Stimulated activated CD8-positive, alpha-beta memory T cell treated with anti-CD3 and anti-CD28 coated beads, Interleukin-15, amount 100 ng/mL, for 48 hours (primary cell): ENCODE results near the gene SLC9A9.

ENCODE experiments used
- DNase-seq, 2 donors: peaks; one replicate each; pipeline ENCODE4 v3.0.0-alpha.2; 2020; ENCODE audit warnings: low read depth in 2 of 2

Gene SLC9A9

DNA sequence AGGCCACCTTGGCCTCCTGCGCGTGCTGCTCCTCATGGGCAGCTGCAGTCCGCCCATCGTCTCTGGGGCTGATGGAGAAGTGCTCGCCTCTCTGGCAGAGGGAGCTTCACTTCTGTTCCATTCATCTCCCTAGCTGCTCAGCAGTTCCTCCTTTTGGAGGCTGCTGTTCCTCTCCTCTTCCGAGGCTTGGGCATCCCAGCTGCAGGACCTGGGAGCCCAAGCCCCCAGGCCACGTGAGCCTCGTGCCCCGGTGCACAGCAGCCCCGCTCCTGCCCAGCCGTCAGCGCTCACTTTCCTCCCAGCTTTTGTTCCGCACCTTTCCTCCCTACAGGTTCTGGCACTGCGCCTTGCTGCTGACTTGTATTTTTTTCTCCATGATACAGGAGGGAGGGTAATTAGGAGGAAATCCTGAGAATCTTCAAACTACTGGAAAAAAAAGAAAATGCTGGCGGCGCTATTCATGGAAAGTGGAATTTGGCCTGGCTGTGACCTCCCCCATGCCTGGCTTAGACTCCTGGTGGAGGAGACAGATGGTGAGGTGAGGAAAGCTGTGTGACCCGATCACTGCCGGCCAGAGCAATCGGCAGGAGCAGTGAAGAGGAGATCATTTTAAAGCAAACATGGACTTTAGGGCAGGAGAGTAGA, 518.6 kb downstream of the SLC9A9 start:
- DNase-seq: no peak

DNA sequence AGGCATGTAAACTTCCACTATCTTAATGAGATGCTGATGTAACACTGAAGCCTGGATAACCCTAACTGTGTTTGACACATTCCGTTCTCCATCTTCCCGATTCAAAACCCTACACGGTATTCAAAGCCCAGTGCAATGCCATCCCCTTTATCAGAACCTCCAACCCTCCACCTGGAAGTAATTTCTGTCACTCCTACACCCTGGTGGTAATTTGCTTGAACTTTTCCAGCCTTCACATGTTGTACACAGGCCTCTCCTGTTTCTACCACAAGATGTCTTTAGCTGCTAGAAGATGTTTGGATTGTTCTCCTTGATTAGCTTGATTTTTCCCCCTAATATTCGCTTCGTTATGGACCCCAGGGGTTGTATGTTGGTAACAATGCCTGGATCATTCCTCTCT, 519.8 kb downstream of the SLC9A9 start:
- no peak for DNase-seq

DNA sequence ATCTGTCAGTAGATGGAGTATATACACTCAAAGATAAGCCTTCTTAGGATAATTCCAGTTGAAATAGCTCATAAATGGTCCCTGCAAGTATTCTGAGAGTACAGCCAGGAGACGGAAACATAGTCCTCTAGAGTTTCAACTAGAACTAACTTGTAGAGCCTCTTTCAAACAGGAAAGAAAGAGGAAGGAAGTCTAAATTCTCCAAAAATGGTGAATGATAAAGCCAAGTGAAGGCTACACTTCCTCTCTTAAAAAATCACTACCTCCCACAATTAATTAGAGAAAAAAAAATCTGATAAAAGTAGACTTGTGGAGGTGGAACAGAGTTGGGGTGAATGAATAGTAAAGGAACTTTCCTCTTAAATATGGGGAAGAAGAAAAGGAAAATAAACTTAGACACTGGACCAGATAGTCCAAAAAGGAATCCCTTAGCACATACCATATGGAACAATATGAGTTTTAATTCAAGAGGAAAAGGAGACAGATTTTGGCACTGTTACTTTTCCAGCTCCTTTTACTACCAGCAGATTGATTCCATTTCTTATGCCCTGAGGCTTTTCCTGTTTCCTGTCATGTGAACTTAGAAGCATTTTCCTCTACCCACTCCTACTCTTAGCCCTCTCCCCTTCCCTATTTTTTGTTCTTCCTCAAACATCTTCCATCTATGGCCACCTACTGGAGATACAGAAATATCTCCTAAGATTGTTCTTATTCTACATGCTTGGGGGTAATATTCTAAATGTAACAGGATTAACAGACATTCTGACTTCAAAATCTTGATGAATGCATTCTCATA, 521.1 kb downstream of the SLC9A9 start:
- no peak for DNase-seq

DNA sequence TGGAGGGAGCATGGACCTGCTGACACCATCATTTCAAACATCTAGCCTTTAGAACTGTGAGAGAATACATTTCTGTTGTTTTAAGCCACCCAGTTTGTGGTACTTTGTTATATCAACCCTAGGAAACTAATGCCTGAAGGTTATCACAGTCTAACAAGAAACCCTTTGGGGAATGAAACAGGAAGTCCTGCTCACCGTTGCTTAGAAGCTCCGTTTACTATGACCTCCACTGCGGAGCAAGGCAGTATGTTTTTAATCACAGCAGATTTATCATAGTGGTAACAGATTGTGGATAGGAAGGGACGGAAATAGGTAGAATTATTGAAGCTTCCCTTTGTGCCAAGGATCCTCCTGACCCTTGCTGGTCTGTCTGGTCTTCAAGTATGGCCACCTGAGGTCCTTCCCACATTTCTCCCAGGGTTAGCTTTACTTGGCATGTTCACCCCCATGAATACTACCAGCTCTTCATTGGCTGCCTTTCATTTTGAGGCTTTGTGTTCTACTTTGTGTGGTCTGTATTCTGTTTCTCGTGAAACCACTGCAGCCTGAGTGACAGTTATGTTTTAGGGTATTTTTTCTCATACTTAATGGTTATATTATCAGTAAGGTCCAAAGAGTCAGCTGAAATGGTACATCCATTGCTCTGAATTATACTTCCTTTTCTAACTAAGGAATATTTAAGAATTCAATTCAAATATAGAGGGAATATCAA, 527.1 kb downstream of the SLC9A9 start:
- no peak for DNase-seq

DNA sequence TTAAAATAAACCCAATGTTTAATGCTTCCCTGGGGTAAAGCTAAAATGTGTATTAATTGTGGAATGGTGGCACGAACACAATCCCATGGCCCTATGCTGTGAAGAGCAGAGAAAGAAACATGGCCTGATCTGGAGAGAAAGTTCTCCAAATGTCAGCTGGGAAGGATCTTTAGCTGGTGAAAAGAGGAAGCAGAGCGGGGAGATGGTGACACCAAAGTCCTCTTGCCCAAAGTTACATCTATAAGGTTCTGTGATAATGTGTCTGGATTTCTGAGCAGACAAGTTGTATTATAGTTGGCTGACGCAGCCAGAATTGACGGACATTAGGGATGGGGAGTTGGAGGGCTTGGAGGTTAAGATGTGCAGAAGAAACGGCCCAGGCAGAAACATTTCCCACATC, 532.5 kb downstream of the SLC9A9 start:
- no peak for DNase-seq

DNA sequence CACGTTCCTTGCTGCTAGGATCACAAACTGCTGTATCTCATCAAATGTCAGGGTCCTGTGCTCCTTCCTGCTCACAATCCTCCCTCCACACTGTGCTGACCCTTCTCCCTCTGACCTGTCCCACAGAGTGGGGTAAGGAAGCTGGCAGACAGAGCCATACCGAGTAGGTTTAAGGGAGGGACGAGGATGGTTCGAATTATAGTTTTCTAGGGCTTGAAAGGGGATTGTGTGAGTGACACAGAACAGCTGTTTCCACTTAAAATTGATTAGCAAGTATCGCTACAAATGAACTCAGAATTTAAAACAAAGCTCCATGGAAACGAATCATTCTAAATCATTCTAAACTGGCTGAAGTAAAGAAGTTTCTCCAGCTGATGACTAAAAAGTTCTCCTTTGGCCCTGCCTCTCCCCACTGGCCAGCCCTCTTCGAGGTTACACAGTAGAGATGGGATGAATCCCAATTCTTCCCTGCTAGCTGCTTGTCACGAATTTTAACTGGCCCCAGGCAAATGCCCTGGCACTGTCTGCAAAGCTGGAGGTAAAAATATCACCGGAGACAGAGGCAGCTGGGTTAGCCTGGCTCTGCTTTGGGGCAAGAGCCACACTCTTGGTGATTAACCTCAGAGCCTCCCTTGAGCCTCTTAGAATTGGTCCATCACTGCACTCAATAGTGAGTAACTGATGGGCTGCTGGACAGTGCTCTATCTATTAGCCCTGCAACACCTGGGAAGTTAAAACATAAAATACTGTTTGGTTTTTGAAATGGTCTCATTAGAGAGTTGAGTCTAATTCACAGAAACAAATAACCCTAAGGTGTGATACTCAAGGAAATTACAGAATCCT, 533.8 kb downstream of the SLC9A9 start:
- no peak for DNase-seq

DNA sequence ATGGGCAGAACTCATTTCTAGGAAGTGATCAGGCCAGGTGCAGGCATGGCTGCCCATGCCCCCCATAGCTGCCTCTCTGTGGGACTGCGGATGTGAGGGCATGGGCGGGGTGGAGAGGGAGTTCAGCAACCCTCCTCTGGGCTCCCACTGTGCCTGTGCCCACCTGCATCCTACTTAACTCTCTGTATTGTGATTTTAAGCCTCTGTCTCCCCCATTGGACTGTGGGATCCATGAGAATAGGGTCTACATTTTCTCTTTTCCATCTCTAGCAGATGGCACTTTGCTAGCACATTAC, 534.4 kb downstream of the SLC9A9 start:
- DNase-seq: no peak

DNA sequence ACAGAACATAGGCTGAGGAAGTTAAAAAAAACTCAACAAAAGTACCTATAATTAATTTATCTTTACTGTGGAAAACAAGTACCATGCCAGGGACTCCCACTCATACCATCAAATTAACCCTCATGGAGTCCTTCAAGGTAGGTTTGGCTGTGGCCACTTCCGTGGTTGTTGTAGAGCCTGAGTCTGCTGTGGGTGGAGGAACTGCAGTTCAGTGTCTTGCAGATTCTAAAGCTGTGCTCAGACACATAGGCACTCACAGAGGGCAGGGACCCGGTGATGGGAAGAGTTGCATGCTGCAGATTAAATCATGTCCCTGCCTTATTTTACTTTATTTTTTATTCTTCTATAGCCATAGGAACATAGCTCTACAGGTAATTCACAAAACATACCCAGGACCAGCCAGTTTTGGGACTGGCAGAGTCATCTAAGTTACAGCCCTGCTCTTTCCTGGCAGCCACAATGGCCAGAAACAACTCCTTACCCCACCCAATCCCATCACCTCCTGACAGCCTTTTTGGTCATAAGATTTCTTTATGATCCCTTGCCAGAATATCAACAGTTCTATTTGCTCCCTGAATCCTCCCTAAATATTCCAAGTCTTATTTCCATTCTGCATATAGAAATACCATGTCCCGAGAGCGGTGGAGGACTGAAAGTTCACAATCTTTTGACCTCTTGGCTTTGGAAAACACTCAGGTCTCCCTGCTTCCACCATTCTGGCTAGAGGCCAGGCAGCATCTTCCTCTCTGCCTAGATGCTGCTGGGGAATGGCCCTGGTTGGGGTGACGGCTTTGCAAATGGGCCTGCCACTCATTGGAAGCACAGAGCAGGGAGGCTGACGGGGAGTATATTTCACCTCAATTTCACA, 535.0 kb downstream of the SLC9A9 start:
- no peak for DNase-seq

DNA sequence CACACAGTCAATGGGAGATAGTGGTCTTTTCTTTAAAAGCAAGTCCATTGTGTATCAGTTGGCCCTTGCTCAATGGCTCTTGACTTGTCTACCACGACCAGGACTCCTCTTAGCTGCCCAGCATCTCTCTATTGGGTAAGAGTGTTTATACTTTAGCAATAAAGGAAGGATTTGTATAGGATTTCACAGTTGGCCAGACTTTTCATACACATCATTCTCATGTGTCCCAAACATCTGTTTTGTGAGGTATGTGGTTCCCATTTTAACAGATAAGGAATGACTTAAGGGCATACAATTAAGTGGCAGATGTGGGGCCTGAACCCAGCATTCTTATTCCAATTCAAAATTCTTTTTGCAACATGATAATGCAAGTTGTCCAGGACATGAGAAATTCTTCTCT, 537.2 kb downstream of the SLC9A9 start:
- DNase-seq: no peak

DNA sequence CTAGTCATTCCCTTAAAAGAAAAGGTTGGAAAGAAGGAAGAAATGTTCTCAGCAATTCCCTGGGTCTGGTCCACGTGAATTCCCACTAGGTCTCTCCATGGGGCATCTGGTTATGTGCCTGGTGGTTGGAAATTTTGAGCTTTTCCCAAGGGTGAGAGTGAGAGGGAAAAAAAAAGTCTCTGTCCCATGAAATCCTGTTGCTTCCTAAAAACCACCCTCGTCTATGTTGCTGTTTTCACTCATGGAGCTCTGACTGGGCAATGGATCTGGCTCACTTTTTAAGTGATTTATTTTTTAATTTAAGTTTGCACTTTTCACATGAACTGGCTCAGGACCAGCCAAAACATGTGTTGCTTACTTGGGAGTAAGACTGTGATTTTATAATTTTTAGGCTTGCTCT, 538.6 kb downstream of the SLC9A9 start:
- no peak for DNase-seq

DNA sequence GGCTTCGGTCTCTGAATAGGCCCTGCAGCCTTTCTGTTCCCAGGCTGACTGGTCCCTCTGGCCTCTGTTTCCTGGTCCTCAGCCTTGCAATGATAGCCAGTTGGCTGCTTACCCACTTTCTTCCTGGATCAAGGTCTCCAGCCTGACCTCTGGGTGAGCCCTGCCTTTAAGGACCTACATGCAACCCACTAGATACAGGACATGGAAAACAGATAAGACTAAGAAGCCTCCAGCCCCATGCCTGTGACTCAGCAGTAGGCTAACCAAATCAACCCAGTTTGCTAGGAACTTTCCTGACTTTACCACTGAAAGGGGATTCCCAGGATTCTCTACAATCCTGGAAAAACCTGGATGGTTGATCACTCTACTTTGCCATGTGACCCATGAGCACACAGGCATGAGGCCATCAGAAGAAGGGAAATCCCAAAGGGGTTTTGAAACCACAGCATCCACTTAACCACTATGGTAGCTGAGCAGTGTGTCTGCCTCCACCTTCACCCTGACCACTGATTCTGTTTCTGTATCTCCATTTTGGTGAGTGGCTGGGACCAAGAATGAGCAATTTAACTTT, 540.6 kb downstream of the SLC9A9 start:
- DNase-seq: no peak

DNA sequence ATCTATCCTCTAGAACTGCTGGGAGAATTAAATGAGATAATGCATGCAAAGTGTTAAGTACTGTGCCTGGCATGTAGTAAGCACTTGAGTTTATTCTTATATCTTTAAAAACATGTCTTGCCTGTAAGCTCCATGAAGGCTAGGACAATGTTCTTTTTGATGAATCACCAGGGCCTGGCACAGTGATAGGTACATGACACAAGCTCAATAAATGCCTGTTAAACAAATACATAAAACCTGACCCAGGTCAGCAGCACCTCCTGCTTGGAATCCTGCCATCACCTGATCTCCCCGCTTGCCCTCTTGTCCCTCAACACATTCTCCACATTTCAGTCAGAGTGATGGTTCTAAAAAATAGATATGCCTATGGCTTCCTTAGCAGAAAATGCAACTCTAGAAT, 541.9 kb downstream of the SLC9A9 start:
- DNase-seq: no peak

DNA sequence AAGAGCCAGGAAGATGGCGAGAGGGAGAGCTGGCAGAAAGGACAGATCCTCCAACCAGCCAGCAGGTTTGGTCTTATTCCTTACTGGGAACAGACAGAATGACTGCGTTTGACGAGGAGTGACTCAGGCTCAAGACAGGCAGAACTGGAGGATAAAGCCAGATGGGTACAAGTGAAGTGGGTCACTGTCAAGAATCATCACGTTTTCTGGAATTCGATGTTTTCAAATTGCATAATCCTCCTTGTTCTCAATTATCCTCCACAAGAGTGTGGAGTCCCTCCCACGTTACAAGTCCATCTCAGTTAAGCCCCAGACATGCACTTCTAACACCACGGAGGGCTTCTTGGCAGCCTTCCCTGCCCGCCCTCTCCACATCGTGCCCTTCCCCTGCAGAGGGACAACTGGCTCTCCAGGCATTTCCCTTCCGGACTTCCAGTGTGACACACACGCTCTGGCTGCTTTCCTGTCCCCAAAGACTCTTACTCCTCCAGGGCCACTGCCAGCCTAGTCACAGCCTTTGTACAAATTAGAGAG, 545.6 kb downstream of the SLC9A9 start:
- no peak for DNase-seq

DNA sequence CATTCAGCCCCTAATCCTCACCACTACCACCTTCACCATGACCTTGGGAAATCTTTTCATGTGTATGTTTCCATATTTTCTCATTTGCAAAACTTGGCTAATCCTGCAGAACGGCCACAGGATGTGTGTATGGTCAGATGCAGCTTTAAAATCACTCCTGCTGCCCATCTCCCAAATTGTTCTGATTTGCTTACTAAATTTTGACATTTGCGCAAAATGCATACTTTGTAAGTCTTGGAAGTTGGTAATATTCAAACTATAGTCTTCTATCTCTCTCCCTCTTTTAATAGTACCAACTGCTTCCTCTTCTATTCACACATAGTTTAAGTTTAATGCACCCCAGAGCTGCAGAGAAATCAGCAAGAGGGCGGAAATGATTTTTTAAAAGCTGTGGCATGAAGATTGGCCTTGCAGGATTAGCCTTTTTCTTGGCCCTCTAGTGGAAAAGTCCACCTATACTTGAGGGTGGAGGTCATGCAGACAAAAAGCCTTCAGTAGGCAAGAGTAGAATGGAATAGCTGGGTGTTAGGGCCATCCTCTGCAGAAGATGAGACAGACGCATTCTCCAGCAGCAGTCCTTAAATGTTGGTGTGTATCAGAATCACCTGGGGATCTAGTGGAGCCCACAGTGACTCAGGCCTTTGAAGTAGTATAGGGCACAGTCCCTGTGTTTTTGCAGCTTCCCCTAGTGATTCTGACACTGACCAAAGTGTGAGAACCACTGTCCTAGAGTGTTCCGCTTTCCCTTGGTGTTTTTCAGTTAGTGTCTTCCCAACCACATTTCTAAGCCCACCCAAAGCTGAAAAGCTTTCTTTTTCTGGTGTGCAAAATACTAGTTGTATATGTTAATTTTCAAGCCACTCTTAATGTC, 547.0 kb downstream of the SLC9A9 start:
- DNase-seq: no peak

DNA sequence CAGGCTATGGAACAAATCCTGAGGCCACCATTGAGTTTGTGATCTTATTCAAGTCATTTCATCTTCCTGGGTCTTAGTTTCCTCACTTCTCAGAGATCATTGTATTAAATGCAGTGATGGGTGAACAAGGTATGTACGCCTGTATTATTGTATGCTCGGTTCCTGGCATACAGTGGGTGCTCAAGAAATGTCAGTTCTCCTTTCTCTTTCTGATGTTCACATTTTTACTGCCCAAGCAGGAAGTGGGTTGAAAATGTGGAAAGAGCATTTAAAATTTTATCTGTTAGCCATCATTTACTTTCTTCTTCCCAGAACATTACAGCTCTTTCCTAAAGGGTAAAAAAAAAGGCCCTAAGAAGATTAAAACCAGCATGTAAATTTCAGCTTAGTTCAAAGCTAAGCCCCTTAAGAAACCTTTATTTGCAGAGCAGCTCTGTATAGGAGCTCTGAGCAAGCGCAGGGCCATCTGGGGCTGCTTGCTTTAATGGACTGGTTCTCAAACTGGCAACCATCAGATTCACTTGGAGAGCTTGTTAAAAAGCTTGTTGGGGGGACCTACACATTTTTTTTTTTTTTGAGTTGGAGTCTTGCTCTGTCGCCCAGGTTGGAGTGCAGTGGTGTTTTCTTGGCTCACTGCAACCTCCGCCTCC, 549.3 kb downstream of the SLC9A9 start:
- no peak for DNase-seq

DNA sequence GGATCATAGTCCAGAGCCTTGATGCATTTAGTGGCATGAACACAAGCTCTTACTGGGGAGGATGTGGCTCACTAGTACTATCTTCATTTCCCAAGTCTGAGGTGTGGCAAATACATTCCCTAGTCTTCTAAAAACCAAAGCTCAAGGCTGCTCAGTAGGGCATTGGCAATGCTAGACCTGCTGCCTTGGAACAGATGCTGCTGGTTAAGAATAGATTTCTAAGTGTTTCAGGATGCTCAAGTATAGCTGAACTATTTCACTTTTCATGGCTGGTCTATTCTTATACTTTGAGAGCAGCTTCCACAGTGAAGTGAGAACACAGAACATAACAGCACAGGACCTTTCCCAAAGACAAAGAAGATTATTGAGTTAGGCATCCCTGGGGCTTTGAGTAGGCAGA, 549.9 kb downstream of the SLC9A9 start:
- DNase-seq: no peak

DNA sequence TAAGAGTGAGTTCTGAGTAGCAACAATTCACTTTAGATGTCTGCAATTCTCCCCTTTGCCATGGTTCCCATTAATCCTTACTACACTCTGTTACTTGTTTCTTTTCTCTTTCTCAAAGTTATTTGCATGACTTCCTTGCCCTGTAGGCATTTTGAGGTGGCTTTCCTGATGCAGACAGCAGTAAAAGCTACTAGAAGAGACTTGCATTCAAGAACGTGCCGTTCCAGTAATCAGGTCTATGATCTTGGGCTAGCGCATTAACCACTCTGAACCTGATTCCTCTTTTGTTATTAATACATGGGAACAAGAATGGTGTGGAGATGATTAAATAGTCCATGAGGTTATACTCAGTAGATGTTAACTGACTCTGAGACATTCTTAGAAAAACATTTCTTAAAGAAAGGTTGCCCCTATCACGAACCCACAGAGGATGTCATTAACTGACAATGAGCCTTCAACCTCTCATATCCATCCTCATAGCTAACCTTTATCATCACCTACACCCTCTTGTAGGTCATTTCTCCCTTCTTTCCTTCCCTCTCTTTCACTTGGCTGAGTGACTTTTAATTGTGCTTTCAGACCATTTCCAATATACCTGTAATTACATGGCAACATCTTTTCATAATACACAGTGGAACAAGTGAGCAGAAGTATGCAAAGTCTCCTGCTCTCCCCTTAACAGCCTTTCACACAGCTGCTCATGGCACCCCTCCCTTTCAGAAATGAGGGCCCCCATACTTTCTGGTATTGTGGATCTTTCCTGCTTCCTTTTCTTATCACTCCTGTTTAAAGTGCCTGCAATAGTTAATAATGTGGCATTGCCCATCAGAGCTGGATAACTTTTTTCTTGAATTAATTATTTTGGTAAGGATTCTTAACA, 552.8 kb downstream of the SLC9A9 start:
- no peak for DNase-seq

DNA sequence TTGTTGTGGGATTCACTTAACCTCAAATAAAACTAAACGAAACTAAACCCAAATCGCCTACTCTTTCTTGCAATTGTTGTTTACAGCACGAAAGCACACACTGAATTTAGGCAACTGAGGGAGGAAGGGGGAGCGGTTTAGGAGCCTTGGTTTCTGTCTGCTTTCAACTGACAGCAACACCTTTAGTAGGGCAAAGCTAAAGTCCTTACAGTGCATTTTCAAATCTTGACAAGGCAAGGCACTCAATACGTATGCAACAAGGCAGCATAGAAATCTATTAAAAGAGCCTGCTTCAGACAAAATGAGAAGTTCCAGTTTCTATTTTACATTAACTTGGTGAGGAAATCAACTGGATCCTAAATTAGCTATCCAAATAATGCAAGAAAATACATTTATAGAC, 554.1 kb downstream of the SLC9A9 start:
- no peak for DNase-seq
